ENCODE measurements around the gene MRPS24.
"Not testable (repeated sequence)": the region's sequence is repeated elsewhere in the genome, so short reads cannot be mapped to it uniquely, and the experiment has no call there.

DNA sequence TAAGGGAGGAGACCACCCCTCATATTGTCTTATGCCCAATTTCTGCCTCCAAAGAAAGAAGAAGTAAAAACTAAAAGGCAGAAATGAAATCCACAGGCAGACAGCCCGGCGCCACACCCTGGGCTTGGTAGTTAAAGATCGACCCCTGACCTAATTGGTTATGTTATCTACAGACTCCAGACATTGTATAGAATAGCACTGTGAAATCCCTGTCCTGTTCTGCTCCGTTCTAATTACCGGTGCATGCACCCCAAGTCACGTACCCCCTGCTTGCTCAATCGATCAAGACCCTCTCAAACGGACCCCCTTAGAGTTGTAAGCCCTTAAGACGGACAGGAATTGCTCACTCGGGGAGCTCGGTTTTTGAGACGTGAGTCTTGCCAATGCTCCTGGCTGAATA is 44.8 kb downstream of the MRPS24 start:
- not testable (repeated sequence) for TF ChIP-seq POLR2A (IDR thresholded peaks at IDR 0.05; ENCODE audit: extremely low read depth, insufficient read length); MAX (IDR thresholded peaks at IDR 0.05; ENCODE audit: low read depth, low read length); CTCF (IDR thresholded peaks at IDR 0.05; ENCODE audit: low read depth, low read length); MYC (IDR thresholded peaks at IDR 0.05; ENCODE audit: low read depth, low read length)
